Suprapubic skin (tissue), 4 donors: ENCODE data around the gene PTPRM.

Source experiments
- CTCF ChIP-seq, 2 donors: fragments of 200-600 bp in 1 of 2; fragments of 450-650 bp in 1 of 2; sonication (generic) in 1 of 2; IDR thresholded peaks; one replicate each; pipeline ENCODE4 v1.5.1; 2016 to 2019; ENCODE audit warnings: antibody characterized with exemption in 2 of 2, mild to moderate bottlenecking in 1 of 2, moderate library complexity in 1 of 2
- EP300 ChIP-seq: sonication (generic); formaldehyde crosslinking; IDR thresholded peaks from one replicate; pipeline ENCODE4 v1.6.1; 2017; ENCODE audit warnings: antibody characterized with exemption
- POLR2A ChIP-seq, 2 donors: fragments of 450-650 bp; IDR thresholded peaks; one replicate each; pipeline ENCODE4 v1.6.1; 2017; ENCODE audit warnings: antibody characterized with exemption in 2 of 2, mild to moderate bottlenecking in 2 of 2, moderate library complexity in 2 of 2
- POLR2AphosphoS5 ChIP-seq, 3 donors: sonication (generic); formaldehyde crosslinking; IDR thresholded peaks; one replicate each; pipeline ENCODE4 v1.6.1; 2017; ENCODE audit warnings: antibody characterized with exemption in 3 of 3

- TF ChIP-seq CTCF (IDR thresholded peaks at IDR 0.05): no peak
- no peak for TF ChIP-seq POLR2AphosphoS5 (IDR thresholded peaks at IDR 0.05)
- no peak for TF ChIP-seq POLR2A (IDR thresholded peaks at IDR 0.05)
- TF ChIP-seq EP300: no peak
These were observed 34.8 kb downstream of the PTPRM start for GRCh38 chr18:7601936-7602335.
